Neural cell (in vitro differentiated cells): Measurements from ENCODE around the gene PLEKHG3. TPM values are rescaled to one million over a fixed set of nuclear protein-coding genes. Genes with fewer than 3 reads are reported as not detected.

Experiments used
- H2AFZ ChIP-seq: fragments of 200-600, 300-800 bp; sonication (generic), shearing (Covaris generic); 2 replicates; pipeline ENCODE4 v1.6.0; 2014; ENCODE audit warnings: low read depth, mild to moderate bottlenecking, antibody characterized with exemption, low read length, moderate library complexity
- H3F3A ChIP-seq: fragments of 200-600 bp; shearing (Covaris generic); 2 replicates; pipeline ENCODE4 v1.6.1; 2016; ENCODE audit warnings: mild to moderate bottlenecking, moderate library complexity, mixed read lengths, antibody characterized with exemption, low read length; ENCODE audit not compliant: insufficient read depth, poor library complexity, severe bottlenecking
- H3K27ac ChIP-seq: fragments of 200-600, 300-800 bp; sonication (generic), shearing (Covaris generic); 2 replicates; pipeline ENCODE4 v1.5.1; 2014; ENCODE audit warnings: mild to moderate bottlenecking, low read length, moderate library complexity
- H3K27me3 ChIP-seq: fragments of 300-800, 200-600 bp; sonication (generic), shearing (Covaris generic); 2 replicates; pipeline ENCODE4 v1.6.0; 2014; ENCODE audit warnings: mild to moderate bottlenecking, low read depth, low read length, moderate library complexity; ENCODE audit not compliant: insufficient read depth
- H3K36me3 ChIP-seq: fragments of 300-800, 200-600 bp; sonication (generic), shearing (Covaris generic); 2 replicates; pipeline ENCODE4 v1.5.1; 2014; ENCODE audit warnings: mild to moderate bottlenecking, antibody characterized with exemption, low read length, moderate library complexity; ENCODE audit not compliant: insufficient read depth
- H3K4me2 ChIP-seq: fragments of 300-800, 200-600 bp; sonication (generic), shearing (Covaris generic); 2 replicates; pipeline ENCODE4 v1.6.0; 2014; ENCODE audit warnings: mild to moderate bottlenecking, low read length
- H3K4me3 ChIP-seq: fragments of 300-800, 200-600 bp; sonication (generic), shearing (Covaris generic); 2 replicates; pipeline ENCODE4 v1.5.1; 2014; ENCODE audit warnings: mild to moderate bottlenecking, low read length, moderate library complexity
- H3K79me2 ChIP-seq: fragments of 200-600 bp; shearing (Covaris generic); replicated peaks from 2 replicates; pipeline ENCODE4 v1.6.0; 2014; ENCODE audit warnings: mild to moderate bottlenecking, low read length, moderate library complexity; ENCODE audit not compliant: insufficient read depth
- H3K9ac ChIP-seq: fragments of 300-800, 200-600 bp; sonication (generic), shearing (Covaris generic); 2 replicates; pipeline ENCODE4 v1.6.1; 2016; ENCODE audit warnings: mild to moderate bottlenecking, low read length, mixed read lengths
- H3K9me2 ChIP-seq: fragments of 200-600 bp; shearing (Covaris generic); 2 replicates; pipeline ENCODE4 v1.6.1; 2016; ENCODE audit warnings: mild to moderate bottlenecking, low read length, mixed read lengths; ENCODE audit not compliant: insufficient read depth
- H3K9me3 ChIP-seq: fragments of 200-600, 300-800 bp; sonication (generic), shearing (Covaris generic); 2 replicates; pipeline ENCODE4 v1.6.1; 2016; ENCODE audit warnings: mild to moderate bottlenecking, mixed run types, low read length, moderate library complexity, mixed read lengths
- H4K20me1 ChIP-seq: fragments of 200-600 bp; shearing (Covaris generic); 2 replicates; pipeline ENCODE4 v1.6.1; 2016; ENCODE audit warnings: mild to moderate bottlenecking, mixed run types; ENCODE audit not compliant: insufficient read depth
- EP300 ChIP-seq: fragments of 450-650 bp; conservative IDR thresholded peaks from 2 replicates; pipeline ENCODE4 v1.6.1; 2014; ENCODE audit warnings: antibody characterized with exemption, mild to moderate bottlenecking, moderate library complexity; ENCODE audit not compliant: poor library complexity, severe bottlenecking
- EZH2 ChIP-seq: fragments of 200-600, 300-800 bp; shearing (Covaris generic), sonication (generic); IDR thresholded peaks from 2 replicates; pipeline ENCODE4 v1.6.1; 2014; ENCODE audit warnings: antibody characterized with exemption, low read length, borderline replicate concordance, mild to moderate bottlenecking; ENCODE audit not compliant: insufficient read depth, poor library complexity, severe bottlenecking
- MXI1 ChIP-seq: fragments of 450-650 bp; conservative IDR thresholded peaks from 2 replicates; pipeline ENCODE4 v1.6.1; 2014; ENCODE audit warnings: antibody characterized with exemption, mild to moderate bottlenecking; ENCODE audit not compliant: poor library complexity, severe bottlenecking
- POLR2AphosphoS5 ChIP-seq: IDR thresholded peaks from 2 replicates; pipeline ENCODE4 v1.6.1; 2012
- RAD21 ChIP-seq: fragments of 450-650 bp; conservative IDR thresholded peaks from 2 replicates; pipeline ENCODE4 v1.6.1; 2014; ENCODE audit warnings: antibody characterized with exemption, mild to moderate bottlenecking, moderate library complexity
- SMC3 ChIP-seq: fragments of 450-650 bp; conservative IDR thresholded peaks from 2 replicates; pipeline ENCODE4 v1.6.1; 2014; ENCODE audit warnings: antibody characterized with exemption, mild to moderate bottlenecking, moderate library complexity; ENCODE audit not compliant: poor library complexity
- TAF1 ChIP-seq: IDR thresholded peaks from 2 replicates; pipeline ENCODE4 v1.6.1; 2012; ENCODE audit warnings: low read depth
- polyA plus RNA-seq: library from polyadenylated mRNA; depleted of rRNA; stranded (reverse); fragments of >200 nt; gene quantifications from 2 replicates; pipeline ENCODE4 v1.2.3, GENCODE V29; 2014
- TF ChIP-seq, protein P1 (sequence below): fragments of 450-650 bp; IDR thresholded peaks from 2 replicates; pipeline ENCODE4 v1.5.1; 2014; ENCODE audit warnings: antibody characterized with exemption, mild to moderate bottlenecking, moderate library complexity; ENCODE audit not compliant: poor library complexity, severe bottlenecking
- TF ChIP-seq, protein P2 (sequence below): IDR thresholded peaks from 2 replicates; pipeline ENCODE4 v1.6.1; 2012; ENCODE audit warnings: borderline replicate concordance

Gene PLEKHG3
- polyA plus RNA-seq, 1 donor from 2014 or later: 15.8 TPM

DNA sequence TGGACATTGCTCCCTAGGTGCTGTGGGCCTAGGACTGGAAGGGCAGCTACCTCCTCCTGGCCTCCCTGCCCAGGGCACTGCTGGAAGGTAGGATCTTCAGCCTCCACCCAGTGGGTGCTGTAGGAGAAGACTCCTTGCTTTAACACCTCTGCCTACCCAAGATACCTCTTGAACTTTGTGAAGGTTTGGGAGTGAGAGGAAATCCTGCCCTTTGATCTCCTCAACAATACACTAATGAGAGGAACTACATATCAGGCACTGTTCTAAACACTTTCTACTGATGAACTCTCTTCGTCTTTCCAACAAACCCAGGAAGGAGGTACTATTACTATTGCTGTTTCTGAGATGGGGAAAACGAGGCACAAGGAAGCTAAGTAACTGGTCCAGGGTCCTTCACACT, 66.9 kb downstream of the PLEKHG3 start:
- H3K36me3 ChIP-seq: no peaks in the 10 kb centered on the region
- H3K4me2 ChIP-seq: no peak overlapping the region
- no peaks in the 10 kb centered on the region for H3K9me3 ChIP-seq
- H3K27ac ChIP-seq: no peak overlapping the region
- H3K27me3 ChIP-seq: no peaks in the 10 kb centered on the region
- no peaks in the 10 kb centered on the region for H4K20me1 ChIP-seq
- no peak overlapping the region for H2AFZ ChIP-seq
- no peaks in the 10 kb centered on the region for H3K79me2 ChIP-seq
- no peaks in the 10 kb centered on the region for H3F3A ChIP-seq
- no peak overlapping the region for H3K4me3 ChIP-seq
- no peaks in the 10 kb centered on the region for H3K9me2 ChIP-seq
- no peak overlapping the region for H3K9ac ChIP-seq
- TF ChIP-seq EZH2 (no peak), EP300 (no peak), RAD21 (no peak), TAF1 (no peak), POLR2AphosphoS5 (no peak), SMC3 (no peak), MXI1 (no peak)
- TF ChIP-seq, protein P1, sequence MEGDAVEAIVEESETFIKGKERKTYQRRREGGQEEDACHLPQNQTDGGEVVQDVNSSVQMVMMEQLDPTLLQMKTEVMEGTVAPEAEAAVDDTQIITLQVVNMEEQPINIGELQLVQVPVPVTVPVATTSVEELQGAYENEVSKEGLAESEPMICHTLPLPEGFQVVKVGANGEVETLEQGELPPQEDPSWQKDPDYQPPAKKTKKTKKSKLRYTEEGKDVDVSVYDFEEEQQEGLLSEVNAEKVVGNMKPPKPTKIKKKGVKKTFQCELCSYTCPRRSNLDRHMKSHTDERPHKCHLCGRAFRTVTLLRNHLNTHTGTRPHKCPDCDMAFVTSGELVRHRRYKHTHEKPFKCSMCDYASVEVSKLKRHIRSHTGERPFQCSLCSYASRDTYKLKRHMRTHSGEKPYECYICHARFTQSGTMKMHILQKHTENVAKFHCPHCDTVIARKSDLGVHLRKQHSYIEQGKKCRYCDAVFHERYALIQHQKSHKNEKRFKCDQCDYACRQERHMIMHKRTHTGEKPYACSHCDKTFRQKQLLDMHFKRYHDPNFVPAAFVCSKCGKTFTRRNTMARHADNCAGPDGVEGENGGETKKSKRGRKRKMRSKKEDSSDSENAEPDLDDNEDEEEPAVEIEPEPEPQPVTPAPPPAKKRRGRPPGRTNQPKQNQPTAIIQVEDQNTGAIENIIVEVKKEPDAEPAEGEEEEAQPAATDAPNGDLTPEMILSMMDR: no peak
- TF ChIP-seq, protein P2, sequence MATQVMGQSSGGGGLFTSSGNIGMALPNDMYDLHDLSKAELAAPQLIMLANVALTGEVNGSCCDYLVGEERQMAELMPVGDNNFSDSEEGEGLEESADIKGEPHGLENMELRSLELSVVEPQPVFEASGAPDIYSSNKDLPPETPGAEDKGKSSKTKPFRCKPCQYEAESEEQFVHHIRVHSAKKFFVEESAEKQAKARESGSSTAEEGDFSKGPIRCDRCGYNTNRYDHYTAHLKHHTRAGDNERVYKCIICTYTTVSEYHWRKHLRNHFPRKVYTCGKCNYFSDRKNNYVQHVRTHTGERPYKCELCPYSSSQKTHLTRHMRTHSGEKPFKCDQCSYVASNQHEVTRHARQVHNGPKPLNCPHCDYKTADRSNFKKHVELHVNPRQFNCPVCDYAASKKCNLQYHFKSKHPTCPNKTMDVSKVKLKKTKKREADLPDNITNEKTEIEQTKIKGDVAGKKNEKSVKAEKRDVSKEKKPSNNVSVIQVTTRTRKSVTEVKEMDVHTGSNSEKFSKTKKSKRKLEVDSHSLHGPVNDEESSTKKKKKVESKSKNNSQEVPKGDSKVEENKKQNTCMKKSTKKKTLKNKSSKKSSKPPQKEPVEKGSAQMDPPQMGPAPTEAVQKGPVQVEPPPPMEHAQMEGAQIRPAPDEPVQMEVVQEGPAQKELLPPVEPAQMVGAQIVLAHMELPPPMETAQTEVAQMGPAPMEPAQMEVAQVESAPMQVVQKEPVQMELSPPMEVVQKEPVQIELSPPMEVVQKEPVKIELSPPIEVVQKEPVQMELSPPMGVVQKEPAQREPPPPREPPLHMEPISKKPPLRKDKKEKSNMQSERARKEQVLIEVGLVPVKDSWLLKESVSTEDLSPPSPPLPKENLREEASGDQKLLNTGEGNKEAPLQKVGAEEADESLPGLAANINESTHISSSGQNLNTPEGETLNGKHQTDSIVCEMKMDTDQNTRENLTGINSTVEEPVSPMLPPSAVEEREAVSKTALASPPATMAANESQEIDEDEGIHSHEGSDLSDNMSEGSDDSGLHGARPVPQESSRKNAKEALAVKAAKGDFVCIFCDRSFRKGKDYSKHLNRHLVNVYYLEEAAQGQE: no peak

DNA sequence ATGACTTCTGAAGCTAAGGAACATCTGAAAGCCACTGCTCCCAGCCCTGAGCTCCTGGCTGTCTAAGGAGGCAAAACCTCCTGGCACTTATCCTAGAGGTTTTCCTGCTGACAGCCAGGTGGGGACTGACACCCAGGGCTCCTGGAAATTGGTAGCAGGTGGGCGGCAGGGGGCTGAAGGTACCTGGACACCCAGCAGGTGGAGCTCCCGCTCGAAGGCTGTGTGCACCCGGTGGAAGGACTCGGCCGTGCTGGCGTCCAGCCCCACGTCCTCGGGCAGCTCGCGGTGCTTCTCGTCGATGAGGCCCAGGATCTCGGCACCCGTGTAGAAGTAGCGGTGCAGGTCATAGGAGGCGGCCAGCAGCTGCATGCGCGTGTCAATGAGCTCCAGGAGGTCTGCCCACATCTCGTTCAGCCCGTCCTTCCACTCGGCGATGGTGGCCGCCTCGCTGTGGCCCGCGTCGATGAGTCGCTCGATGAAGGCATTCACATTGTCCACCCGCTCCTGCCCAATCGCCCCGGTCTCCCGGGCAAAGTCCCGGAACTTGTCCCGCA, 68.2 kb downstream of the PLEKHG3 start:
- no peaks in the 10 kb centered on the region for H3K9me3 ChIP-seq
- TF ChIP-seq, protein P1: no peak
- TF ChIP-seq SMC3 (no peak), POLR2AphosphoS5 (no peak), TAF1 (no peak), MXI1 (no peak), RAD21 (no peak), EZH2 (no peak), EP300 (no peak)
- TF ChIP-seq, protein P2: no peak
- no peaks in the 10 kb centered on the region for H3K36me3 ChIP-seq
- H2AFZ ChIP-seq: no peak overlapping the region
- no peaks in the 10 kb centered on the region for H4K20me1 ChIP-seq
- H3F3A ChIP-seq: no peaks in the 10 kb centered on the region
- H3K4me3 ChIP-seq: no peak overlapping the region
- no peak overlapping the region for H3K4me2 ChIP-seq
- no peaks in the 10 kb centered on the region for H3K27me3 ChIP-seq
- no peaks in the 10 kb centered on the region for H3K9me2 ChIP-seq
- H3K27ac ChIP-seq: no peak overlapping the region
- H3K9ac ChIP-seq: no peak overlapping the region
- H3K79me2 ChIP-seq: no peaks in the 10 kb centered on the region
